HepG2 (cell line): ENCODE results near the gene CES2. TPM values are rescaled to one million over a fixed set of nuclear protein-coding genes. Genes with fewer than 3 reads are reported as not detected.

Source experiments
- ATF7-NPFF ChIP-seq: sonication (generic); formaldehyde crosslinking; IDR thresholded peaks from 2 replicates; pipeline ENCODE4 v1.8.1; 2023; ENCODE audit warnings: mild to moderate bottlenecking, low read depth, missing genetic modification reagents, moderate library complexity
- BORCS8-MEF2B ChIP-seq: sonication (generic); formaldehyde crosslinking; IDR thresholded peaks from 2 replicates; pipeline ENCODE4 v1.8.0; 2022; ENCODE audit warnings: mild to moderate bottlenecking, missing genetic modification reagents
- CBFB ChIP-seq: sonication (generic); formaldehyde crosslinking; IDR thresholded peaks from 2 replicates; pipeline ENCODE4 v1.4.0; 2020; ENCODE audit warnings: missing genetic modification reagents
- CBX2 ChIP-seq, 2 experiments: fragments of 200-600 bp in 1 of 2; sonication (generic); formaldehyde crosslinking in 1 of 2; IDR thresholded peaks; 2 replicates each; pipeline versions ENCODE4 v1.7.0 to v1.8.1; 2018 to 2022; ENCODE audit warnings: low read depth in 2 of 2, low read length in 1 of 2, mild to moderate bottlenecking in 1 of 2, missing genetic modification reagents in 1 of 2
- CENPT ChIP-seq: sonication (generic); formaldehyde crosslinking; IDR thresholded peaks from 2 replicates; pipeline ENCODE4 v1.8.0; 2022; ENCODE audit warnings: low read depth, mild to moderate bottlenecking, moderate library complexity, missing genetic modification reagents
- DPF2 ChIP-seq: sonication (generic); formaldehyde crosslinking; IDR thresholded peaks from 2 replicates; pipeline ENCODE4 v1.4.0; 2020; ENCODE audit warnings: mild to moderate bottlenecking, low read depth, missing genetic modification reagents, borderline replicate concordance
- ETV5 ChIP-seq: IDR thresholded peaks from 2 replicates; pipeline ENCODE4 v1.6.1; 2018; ENCODE audit warnings: missing biosample characterization, missing genetic modification reagents, inconsistent platforms, borderline replicate concordance
- FOXJ3 ChIP-seq: sonication (generic); formaldehyde crosslinking; IDR thresholded peaks from 2 replicates; pipeline ENCODE4 v1.4.0; 2020; ENCODE audit warnings: missing genetic modification reagents, mild to moderate bottlenecking, borderline replicate concordance
- KLF15 ChIP-seq: sonication (generic); formaldehyde crosslinking; IDR thresholded peaks from 2 replicates; pipeline ENCODE4 v1.8.1; 2023; ENCODE audit warnings: borderline replicate concordance, mild to moderate bottlenecking, inconsistent platforms, missing genetic modification reagents, mixed read lengths
- KLF16 ChIP-seq, 2 experiments: sonication (generic) in 1 of 2; formaldehyde crosslinking in 1 of 2; IDR thresholded peaks; 2 replicates each; pipeline versions ENCODE4 v1.6.1 to v1.8.0; 2016 to 2023; ENCODE audit warnings: missing genetic modification reagents in 2 of 2, missing compliant biosample characterization in 1 of 2
- MIXL1 ChIP-seq: IDR thresholded peaks from 2 replicates; pipeline ENCODE4 v1.6.1; 2016
- POLR2AphosphoS2 ChIP-seq: IDR thresholded peaks from 2 replicates; pipeline ENCODE4 v1.6.1; 2011; ENCODE audit warnings: low read depth, low read length, improper control_type of control experiment
- RFX3 ChIP-seq: IDR thresholded peaks from 2 replicates; pipeline ENCODE4 v1.6.1; 2016; ENCODE audit warnings: missing biosample characterization, missing genetic modification reagents
- SAFB2 ChIP-seq: sonication (generic); formaldehyde crosslinking; IDR thresholded peaks from 2 replicates; pipeline ENCODE4 v1.5.1; 2020; ENCODE audit warnings: missing genetic modification reagents, low read depth, mild to moderate bottlenecking, borderline replicate concordance
- SP4 ChIP-seq: sonication (generic); formaldehyde crosslinking; IDR thresholded peaks from 2 replicates; pipeline ENCODE4 v1.8.1; 2023; ENCODE audit warnings: mild to moderate bottlenecking, missing genetic modification reagents
- SRSF1 ChIP-seq: fragments of 200-400 bp; formaldehyde crosslinking; optimal IDR thresholded peaks from 2 replicates; pipeline ENCODE3; 2017; ENCODE audit warnings: mild to moderate bottlenecking, low read depth, low read length, moderate library complexity
- ZBTB38 ChIP-seq: sonication (generic); formaldehyde crosslinking; IDR thresholded peaks from 2 replicates; pipeline ENCODE4 v1.5.1; 2020; ENCODE audit warnings: mild to moderate bottlenecking, missing genetic modification reagents
- ZNF737 ChIP-seq: sonication (generic); formaldehyde crosslinking; IDR thresholded peaks from 2 replicates; pipeline ENCODE4 v1.5.0; 2020; ENCODE audit warnings: missing genetic modification reagents, mild to moderate bottlenecking, borderline replicate concordance
- ZNF790 ChIP-seq: sonication (generic); formaldehyde crosslinking; IDR thresholded peaks from 2 replicates; pipeline ENCODE4 v1.8.0; 2022; ENCODE audit warnings: missing genetic modification reagents, mild to moderate bottlenecking, borderline replicate concordance
- polyA plus RNA-seq, 8 experiments: library from polyadenylated mRNA; depleted of rRNA in 3 of 8; stranded (reverse) in 7 of 8; unstranded in 1 of 8; fragments of >200 nt; fragmentation: Illumina TruSeq in 4 of 8; extraction: Trizol in 4 of 8; gene quantifications; 2 replicates each; pipeline versions ENCODE4 v1.2.1 to v1.2.3, GENCODE V29; 2011 to 2016; ENCODE audit warnings: low read depth in 4 of 8, missing spikeins in 1 of 8, mixed read lengths in 1 of 8; ENCODE audit not compliant: insufficient read depth in 1 of 8
- total RNA-seq, 5 experiments: library from RNA; depleted of rRNA; stranded (reverse); fragments of >200 nt; fragmentation: Illumina TruSeq; extraction: Trizol; gene quantifications; 2 replicates each; pipeline ENCODE4 v1.2.3, GENCODE V29; 2016; ENCODE audit warnings: low read depth in 1 of 5
- TF ChIP-seq, protein P1 (sequence below): sonication (generic); formaldehyde crosslinking; IDR thresholded peaks from 2 replicates; pipeline ENCODE4 v1.4.0; 2020; ENCODE audit warnings: missing genetic modification reagents, mild to moderate bottlenecking, borderline replicate concordance
- TF ChIP-seq, protein P2 (sequence below): sonication (generic); formaldehyde crosslinking; IDR thresholded peaks from 2 replicates; pipeline ENCODE4 v1.9.0; 2021; ENCODE audit warnings: missing genetic modification reagents, borderline replicate concordance
- TF ChIP-seq, protein P3 (sequence below): sonication (generic); formaldehyde crosslinking; conservative IDR thresholded peaks from 2 replicates; pipeline ENCODE4 v1.8.0; 2022; ENCODE audit warnings: mild to moderate bottlenecking, moderate library complexity, missing genetic modification reagents

The CES2 gene
- total and polyA plus RNA-seq, 2 of the 13 experiments (the other 11 are each of a cell fraction or from before 2014, with no cell fraction given) = 50.6 to 63.8 TPM

DNA sequence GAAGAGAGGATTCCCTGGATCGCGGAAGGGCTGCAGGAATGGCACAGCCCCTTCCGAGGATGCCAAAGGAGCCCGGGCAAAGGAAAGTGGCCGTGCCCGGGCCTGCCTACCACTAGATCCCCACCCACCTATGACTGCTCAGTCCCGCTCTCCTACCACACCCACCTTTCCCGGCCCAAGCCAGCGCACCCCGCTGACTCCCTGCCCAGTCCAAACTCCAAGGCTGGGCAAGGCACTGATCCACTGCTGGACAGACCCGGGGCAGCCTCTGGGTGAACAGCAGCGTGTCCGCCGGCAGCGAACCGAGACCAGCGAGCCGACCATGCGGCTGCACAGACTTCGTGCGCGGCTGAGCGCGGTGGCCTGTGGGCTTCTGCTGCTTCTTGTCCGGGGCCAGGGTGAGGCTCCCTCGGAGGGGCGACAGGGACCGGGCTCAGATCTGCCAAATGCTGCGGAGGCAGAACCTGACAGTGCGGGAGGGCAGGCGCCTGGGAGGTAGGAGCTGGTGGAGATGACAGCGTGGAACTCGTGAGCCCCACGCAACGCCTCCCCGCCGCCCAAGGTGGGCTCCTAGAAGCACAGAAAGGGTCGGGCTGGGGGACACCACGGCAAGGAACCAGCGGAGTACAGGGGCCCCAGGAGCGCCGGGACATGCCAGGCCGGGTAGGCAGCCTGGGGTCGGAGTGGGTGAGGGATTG, at the start of gene CES2 (continued):
- TF ChIP-seq RFX3 (CRISPR knock-in tag) (no peak), DPF2 (CRISPR knock-in tag) (no peak), SAFB2 (peak; percentile 62; the same call in 1 of the 2 replicates), BORCS8-MEF2B (peak; percentile 96), FOXJ3 (CRISPR knock-in tag) (no peak), ETV5 (CRISPR knock-in tag) (no peak; the same call in 1 of the 2 replicates), ZBTB38 (CRISPR knock-in tag) (peak; percentile 36; the same call in 1 of the 2 replicates), CBX2 (IDR thresholded peaks at IDR 0.05; ENCODE audit: low read depth, low read length) (no peak), CBX2 (CRISPR knock-in tag; IDR thresholded peaks at IDR 0.05; ENCODE audit: low read depth) (no peak), KLF16 (CRISPR knock-in tag; IDR thresholded peaks at IDR 0.05) (peak in 1 of 2 experiments; percentile 56; a peak in 1 of 4 replicates), CBFB (CRISPR knock-in tag) (no peak), KLF15 (peak; percentile 90; the same call in 1 of the 2 replicates), ZNF790 (0 out of 2 replicates have a peak, but pooled peaks have one; percentile 46), POLR2AphosphoS2 (no peak), CENPT (no peak), MIXL1 (CRISPR knock-in tag) (no peak), ATF7-NPFF (CRISPR knock-in tag) (peak; percentile 86), ZNF737 (CRISPR knock-in tag) (no peak), SP4 (CRISPR knock-in tag) (peak; percentile 72; the same call in 1 of the 2 replicates), SRSF1 (no peak)
- TF ChIP-seq, protein P1, sequence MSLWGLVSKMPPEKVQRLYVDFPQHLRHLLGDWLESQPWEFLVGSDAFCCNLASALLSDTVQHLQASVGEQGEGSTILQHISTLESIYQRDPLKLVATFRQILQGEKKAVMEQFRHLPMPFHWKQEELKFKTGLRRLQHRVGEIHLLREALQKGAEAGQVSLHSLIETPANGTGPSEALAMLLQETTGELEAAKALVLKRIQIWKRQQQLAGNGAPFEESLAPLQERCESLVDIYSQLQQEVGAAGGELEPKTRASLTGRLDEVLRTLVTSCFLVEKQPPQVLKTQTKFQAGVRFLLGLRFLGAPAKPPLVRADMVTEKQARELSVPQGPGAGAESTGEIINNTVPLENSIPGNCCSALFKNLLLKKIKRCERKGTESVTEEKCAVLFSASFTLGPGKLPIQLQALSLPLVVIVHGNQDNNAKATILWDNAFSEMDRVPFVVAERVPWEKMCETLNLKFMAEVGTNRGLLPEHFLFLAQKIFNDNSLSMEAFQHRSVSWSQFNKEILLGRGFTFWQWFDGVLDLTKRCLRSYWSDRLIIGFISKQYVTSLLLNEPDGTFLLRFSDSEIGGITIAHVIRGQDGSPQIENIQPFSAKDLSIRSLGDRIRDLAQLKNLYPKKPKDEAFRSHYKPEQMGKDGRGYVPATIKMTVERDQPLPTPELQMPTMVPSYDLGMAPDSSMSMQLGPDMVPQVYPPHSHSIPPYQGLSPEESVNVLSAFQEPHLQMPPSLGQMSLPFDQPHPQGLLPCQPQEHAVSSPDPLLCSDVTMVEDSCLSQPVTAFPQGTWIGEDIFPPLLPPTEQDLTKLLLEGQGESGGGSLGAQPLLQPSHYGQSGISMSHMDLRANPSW = no peak
- TF ChIP-seq, protein P2, sequence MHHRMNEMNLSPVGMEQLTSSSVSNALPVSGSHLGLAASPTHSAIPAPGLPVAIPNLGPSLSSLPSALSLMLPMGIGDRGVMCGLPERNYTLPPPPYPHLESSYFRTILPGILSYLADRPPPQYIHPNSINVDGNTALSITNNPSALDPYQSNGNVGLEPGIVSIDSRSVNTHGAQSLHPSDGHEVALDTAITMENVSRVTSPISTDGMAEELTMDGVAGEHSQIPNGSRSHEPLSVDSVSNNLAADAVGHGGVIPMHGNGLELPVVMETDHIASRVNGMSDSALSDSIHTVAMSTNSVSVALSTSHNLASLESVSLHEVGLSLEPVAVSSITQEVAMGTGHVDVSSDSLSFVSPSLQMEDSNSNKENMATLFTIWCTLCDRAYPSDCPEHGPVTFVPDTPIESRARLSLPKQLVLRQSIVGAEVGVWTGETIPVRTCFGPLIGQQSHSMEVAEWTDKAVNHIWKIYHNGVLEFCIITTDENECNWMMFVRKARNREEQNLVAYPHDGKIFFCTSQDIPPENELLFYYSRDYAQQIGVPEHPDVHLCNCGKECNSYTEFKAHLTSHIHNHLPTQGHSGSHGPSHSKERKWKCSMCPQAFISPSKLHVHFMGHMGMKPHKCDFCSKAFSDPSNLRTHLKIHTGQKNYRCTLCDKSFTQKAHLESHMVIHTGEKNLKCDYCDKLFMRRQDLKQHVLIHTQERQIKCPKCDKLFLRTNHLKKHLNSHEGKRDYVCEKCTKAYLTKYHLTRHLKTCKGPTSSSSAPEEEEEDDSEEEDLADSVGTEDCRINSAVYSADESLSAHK (CRISPR knock-in tag) = 0 out of 2 replicates have a peak, but pooled peaks have one; percentile 20
- TF ChIP-seq, protein P3, sequence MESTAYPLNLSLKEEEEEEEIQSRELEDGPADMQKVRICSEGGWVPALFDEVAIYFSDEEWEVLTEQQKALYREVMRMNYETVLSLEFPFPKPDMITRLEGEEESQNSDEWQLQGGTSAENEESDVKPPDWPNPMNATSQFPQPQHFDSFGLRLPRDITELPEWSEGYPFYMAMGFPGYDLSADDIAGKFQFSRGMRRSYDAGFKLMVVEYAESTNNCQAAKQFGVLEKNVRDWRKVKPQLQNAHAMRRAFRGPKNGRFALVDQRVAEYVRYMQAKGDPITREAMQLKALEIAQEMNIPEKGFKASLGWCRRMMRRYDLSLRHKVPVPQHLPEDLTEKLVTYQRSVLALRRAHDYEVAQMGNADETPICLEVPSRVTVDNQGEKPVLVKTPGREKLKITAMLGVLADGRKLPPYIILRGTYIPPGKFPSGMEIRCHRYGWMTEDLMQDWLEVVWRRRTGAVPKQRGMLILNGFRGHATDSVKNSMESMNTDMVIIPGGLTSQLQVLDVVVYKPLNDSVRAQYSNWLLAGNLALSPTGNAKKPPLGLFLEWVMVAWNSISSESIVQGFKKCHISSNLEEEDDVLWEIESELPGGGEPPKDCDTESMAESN = no peak; the same call in 1 of the 2 replicates
